Retina (tissue), 1 donor: Measurements from ENCODE around the gene ZNF541.

Source experiments
- DNase-seq: peaks from one replicate; pipeline ENCODE4 v3.0.0-alpha.2; 2016

The ZNF541 gene

DNA sequence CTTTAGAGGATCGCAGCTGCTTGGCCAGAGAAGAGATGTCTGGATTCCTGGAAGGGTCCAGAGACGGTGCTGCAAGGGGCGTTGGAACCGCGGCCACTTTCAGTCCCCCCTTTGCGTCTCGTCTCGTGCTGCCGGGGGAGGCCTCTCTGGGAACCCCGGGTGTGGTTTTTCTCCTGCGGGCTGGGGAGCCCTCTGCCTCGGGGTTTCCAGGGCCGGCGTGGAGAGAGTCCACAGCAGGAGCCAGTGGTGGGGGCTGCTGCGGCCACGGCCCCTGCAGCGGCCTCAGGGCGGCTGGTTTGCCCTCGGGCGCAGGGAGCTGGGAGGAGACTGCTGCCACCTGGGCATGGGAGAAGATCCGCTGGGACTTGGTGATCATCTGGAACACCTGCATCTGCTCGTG lies 28.5 kb downstream of the ZNF541 start:
- no peak for DNase-seq

DNA sequence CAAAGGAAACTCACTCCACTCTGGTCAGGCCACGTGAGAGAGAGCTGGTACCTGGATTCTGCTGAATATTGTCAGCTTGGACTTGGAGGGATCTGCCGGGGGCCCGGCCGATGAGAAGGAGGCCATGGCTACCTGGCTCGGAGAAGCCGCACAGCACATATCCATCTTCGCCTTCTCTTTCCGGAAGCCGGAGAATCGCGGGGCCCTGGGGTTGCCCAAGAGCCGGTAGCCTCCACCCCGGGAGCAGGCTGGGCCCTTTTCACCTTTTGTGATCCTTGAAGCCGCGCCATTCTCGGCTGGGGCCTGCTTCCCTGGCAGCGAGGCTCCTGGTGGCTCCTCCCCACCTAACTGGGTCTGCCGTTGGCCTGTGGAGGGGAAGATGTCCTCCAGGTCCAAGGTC lies 28.9 kb downstream of the ZNF541 start:
- no peak for DNase-seq

DNA sequence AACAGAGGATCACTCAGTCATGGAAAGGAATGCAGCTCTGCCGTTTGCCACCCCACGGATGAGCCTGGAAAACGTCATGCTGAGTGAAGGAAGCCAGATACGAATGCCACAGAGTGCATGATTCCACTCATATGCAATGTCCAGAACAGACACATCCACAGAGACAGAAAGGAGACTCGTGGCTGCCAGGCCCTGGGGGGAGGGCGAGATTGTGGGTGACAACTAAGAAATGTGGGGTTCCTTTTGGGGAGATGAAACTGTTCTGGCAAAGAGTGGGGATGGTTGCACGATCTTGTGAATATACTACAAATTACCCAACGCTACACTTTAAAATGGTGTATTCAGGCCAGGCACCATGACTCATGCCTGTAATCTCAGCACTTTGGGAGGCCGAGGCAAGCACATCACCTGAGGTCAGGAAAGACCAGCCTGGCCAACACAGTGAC lies 30.9 kb downstream of the ZNF541 start:
- DNase-seq: no peak

DNA sequence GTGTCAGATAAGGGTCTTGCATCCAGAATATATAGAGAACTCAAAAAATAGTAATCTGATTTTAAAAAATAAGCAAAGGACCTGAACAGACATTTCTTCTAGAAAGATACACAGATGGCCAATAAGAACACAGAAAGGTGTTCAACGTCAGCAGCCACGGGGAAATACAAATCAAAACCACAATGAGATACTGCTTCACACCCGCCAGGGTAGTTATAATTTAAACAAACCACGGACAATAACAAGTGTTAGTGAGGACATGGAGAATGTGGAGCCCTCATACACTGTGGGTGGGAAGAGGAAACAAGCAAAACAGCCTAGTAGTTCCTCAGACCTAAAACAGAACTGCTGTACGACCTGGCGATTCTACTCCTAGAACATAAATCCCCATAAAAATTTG lies 31.4 kb downstream of the ZNF541 start:
- no peak for DNase-seq

DNA sequence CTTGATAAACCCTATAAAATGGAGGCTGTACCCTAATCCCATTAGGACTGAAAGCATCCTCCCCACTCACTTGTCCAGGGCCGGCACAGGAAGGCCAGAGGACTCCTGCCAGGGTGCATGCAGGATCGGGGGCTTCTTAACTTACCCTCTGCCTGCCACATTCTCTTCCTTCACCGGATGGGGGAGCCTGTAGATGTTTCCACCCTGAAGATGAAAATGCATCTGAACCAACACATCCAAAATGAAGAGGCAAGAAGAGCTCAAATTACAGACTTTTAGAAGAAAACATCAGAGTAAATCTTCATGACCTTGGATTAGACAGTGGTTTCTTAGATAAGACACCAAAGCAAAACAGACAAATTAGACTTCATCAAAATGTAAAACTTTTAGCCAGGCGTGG lies 32.2 kb downstream of the ZNF541 start:
- no peak for DNase-seq

DNA sequence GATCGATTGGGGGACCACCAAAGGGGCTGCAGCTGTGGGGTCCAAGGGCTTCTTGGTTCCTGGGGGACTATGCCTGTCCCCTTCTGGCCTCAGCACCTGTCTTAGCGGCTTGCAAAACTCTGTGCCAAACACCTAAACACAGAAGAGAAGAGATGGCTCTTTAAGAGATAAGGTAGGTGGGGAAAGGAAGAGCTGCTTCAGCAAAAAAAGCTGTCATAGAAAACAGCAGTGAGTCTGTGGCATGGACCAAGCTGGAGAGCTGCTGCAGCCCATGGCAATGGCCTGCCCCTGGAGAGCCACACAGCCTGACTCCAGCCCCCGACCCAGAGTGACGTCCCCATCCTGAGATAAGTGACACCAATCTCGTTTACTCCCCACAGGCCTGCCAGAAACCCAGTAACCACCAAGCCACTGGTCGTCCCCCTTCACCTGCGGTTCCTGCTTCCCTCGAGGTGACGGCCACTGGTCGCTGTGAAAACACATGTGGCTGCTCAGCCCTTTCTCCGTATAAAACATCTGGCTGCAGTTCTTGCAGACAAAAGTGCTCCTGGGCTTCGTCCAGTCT lies 33.1 kb downstream of the ZNF541 start:
- DNase-seq: no peak

DNA sequence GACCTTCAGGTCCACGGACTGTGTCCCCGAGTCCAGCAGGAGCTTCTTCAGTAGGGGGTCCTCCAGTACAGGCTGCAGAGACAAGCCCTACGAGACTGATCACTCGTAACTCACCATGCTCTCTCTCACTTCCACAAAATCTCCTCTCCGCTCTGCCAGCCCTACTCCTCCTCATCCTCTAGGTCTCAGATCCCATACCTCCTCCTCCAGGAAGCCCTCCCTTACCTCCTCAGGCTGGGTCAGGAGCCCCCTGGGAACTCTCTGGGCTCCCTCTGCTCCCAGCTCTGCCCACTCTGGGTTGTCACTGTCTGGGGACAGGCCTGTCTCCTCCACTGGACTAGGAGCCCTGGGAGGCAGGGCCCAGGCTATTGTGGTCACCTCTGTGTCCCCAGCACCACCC lies 34.1 kb downstream of the ZNF541 start:
- DNase-seq: no peak

DNA sequence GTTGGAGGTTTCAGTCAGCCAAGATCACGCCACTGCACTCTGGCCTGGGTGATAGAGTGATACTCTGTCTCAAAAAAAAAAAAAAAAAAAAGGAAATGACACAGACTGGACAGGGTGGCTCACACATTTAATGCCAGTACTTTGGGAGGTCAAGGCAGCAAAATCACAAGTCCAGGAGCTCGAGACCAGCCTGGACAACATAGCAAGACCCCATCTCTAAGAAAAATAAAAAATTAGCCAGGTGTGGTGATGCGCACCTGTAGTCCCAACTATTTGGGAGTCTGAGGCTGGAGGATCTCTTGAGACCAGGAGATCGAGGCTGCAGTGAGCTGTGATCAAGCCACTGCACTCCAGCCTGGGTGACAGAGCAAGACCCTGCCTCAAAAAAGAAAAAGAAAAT lies 35.5 kb downstream of the ZNF541 start:
- DNase-seq: no peak

DNA sequence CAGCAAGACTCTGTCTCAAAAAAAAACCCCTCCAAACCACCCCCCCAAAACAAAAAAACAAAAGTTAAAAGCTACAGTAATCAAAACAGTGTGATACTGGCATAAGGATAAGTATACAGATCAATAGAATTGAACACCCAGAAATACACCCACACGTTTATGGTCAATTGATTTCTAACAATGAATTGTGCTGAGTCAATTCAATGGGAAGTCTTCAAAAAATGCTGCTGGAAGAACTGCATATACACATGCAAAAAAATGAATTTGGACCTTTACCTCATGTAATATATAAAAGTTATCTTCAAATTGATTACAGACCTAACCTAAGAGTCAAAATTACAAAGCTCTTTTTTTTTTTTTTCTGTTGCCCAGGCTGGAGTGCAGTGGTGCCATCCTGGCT lies 38.3 kb downstream of the ZNF541 start:
- no peak for DNase-seq

DNA sequence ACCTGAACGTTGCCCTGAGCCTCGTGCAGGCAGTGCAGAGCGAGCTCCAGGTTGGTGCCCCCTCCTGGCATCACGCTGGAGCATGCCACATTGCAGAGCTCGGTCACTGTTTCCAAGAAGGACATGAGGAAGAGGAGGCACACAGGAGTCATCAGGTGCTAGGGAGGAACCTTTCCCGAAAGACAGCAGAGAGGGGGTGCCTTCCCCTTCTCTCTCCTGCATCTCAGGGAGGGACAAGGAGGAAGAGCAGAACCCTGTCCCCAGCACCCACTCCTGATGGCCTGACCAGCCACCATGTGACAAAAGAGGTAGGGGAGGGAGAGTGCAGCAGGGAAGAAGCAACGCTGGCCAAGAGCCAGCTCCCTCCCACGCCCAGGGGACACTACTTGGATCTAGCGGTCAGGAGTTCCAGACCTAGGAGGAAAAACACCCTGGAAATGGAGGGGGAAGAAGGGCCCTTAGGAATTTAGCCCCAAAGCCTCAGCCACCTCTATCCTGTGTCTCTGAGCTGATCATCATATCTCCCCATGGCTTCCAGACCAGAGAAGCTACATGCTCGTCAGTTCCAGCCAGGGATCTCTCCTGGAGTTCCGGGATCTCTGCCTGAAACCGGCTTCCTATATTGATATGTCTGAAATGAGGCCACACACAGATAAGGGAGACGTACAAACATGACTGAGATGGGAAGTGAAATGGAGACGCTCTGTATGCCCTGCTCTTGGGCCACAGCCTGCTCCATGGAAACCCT lies 41.1 kb downstream of the ZNF541 start:
- no peak for DNase-seq

DNA sequence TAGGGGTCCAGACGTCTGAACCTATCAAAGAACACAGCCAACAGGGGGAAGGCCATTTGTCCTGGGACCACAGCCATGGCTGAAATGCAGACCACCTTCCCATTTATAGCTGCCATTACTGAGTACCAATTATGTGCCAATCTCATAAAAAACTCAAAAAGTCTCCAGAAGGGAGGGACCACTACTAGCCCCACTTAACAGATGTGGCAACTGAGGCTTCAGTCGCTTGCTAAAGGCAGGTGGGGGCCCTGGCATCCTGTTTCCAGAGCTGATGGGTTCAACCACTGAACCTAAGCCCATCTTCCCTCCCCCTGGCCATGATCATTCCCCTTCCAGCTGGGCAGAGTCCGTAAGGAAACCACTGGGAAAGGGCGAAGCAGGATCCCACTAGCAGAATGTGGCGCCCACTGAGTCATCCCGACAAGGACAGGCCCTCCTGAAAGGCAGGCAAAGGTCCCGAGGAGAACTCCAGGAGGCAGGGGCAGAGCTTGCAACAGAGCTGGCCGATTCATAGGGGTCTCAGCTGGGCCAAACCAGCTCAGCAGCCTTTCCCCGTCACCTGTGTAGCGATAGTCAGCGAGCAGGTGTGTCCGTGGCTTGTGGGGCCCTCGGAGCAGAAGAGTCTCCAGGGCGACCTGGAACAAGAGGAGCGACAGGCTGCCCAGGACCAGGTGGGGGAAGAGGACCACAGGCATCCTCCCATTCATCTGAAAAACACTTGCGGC lies 43.8 kb downstream of the ZNF541 start:
- DNase-seq: no peak

DNA sequence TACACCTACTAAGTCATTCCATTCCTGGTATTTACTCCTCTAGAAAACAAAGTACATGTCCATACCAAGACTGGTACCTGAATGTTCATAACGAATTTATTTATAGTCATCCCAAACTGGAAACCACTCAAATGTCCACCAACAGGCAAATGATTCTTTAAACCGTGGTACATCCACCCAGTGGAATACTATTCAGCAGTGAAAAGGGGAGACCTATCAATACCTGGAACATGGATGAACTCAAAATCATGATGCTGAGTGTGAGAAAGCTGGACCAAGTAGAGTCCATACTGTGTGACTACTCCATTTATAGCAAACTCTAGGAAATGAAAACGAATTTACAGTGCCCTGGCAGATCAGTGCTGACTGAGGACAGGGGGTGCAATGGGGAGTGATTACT lies 46.1 kb downstream of the ZNF541 start:
- no peak for DNase-seq

DNA sequence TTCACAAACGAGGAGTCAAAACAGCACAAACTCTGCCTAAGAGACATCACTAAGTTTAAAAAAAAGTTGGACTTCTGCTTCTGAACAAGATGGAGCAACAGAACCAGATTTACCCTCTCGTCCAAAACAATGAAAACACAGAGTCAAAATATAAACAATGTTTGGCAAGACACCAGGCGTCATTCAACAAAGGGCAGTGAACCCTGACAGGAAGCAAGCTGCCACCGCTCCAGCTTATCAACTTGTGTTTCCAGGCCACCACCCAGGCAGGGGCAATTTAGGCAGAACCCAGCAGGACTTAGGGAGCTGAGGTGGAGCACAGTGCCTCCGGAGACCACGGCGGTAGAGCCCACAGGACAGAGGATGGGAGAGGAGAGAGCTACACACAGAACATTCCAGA lies 49.5 kb downstream of the ZNF541 start:
- DNase-seq: no peak
